ENCODE data around the gene MAPK7.

- TF ChIP-seq CTCF (IDR thresholded peaks at IDR 0.05) (no peak), POLR2A (IDR thresholded peaks at IDR 0.05) (no peak)
Observed at GRCh38 chr17:19344311-19345066, 33.8 kb upstream of the MAPK7 start.
